Measurements from ENCODE around the gene GPBP1L1. TPM values are rescaled to one million over a fixed set of nuclear protein-coding genes. Genes with fewer than 3 reads are reported as not detected.

GPBP1L1 gene
- polyA plus RNA-seq, 1 donor from 2014 or later = 55.1 TPM

- H3F3A ChIP-seq (ENCODE audit: insufficient read depth, low read length, poor library complexity, severe bottlenecking) = no peaks in the 10 kb centered on the region
- TF ChIP-seq TAF1 (IDR thresholded peaks at IDR 0.05; ENCODE audit: low read depth) (no peak), MXI1 (conservative IDR thresholded peaks at IDR 0.05; ENCODE audit: poor library complexity, severe bottlenecking) (no peak), CTCF (IDR thresholded peaks at IDR 0.05; ENCODE audit: poor library complexity, severe bottlenecking) (no peak), POLR2AphosphoS5 (IDR thresholded peaks at IDR 0.05) (no peak), SMC3 (conservative IDR thresholded peaks at IDR 0.05; ENCODE audit: poor library complexity) (no peak), EP300 (conservative IDR thresholded peaks at IDR 0.05; ENCODE audit: poor library complexity, severe bottlenecking) (no peak), EZH2 (IDR thresholded peaks at IDR 0.05; ENCODE audit: borderline replicate concordance, insufficient read depth, low read length, poor library complexity, severe bottlenecking) (no peak), RAD21 (conservative IDR thresholded peaks at IDR 0.05) (no peak), REST (IDR thresholded peaks at IDR 0.05; ENCODE audit: borderline replicate concordance) (no peak)
- H3K27ac ChIP-seq (ENCODE audit: low read length) = no peak overlapping the region
- no peak overlapping the region for H3K9ac ChIP-seq (ENCODE audit: low read length)
- no peaks in the 10 kb centered on the region for H3K9me2 ChIP-seq (ENCODE audit: insufficient read depth, low read length)
- no peak overlapping the region for H3K4me3 ChIP-seq (ENCODE audit: low read length)
- no peak overlapping the region for H2AFZ ChIP-seq (ENCODE audit: low read depth, low read length)
- H3K79me2 ChIP-seq (replicated peaks; ENCODE audit: insufficient read depth, low read length) = peaks cover 5% of the 10 kb centered on the region
- no peaks in the 10 kb centered on the region for H3K27me3 ChIP-seq (ENCODE audit: insufficient read depth, low read depth, low read length)
- H3K36me3 ChIP-seq (ENCODE audit: insufficient read depth, low read length) = peaks cover 12% of the 10 kb centered on the region
- no peaks in the 10 kb centered on the region for H4K20me1 ChIP-seq (ENCODE audit: insufficient read depth)
- no peaks in the 10 kb centered on the region for H3K9me3 ChIP-seq (ENCODE audit: low read length)
- no peak overlapping the region for H3K4me2 ChIP-seq (ENCODE audit: low read length)
Measured at GRCh38 chr1:45654540-45655280, 31.6 kb downstream of the GPBP1L1 start.

GRCh38 chr1:45647248-45648021 is 38.9 kb downstream of the GPBP1L1 start:
- H3K9me2 ChIP-seq (ENCODE audit: insufficient read depth, low read length) = no peaks in the 10 kb centered on the region
- H3K79me2 ChIP-seq (replicated peaks; ENCODE audit: insufficient read depth, low read length) = peaks cover 5% of the 10 kb centered on the region
- no peaks in the 10 kb centered on the region for H4K20me1 ChIP-seq (ENCODE audit: insufficient read depth)
- no peak overlapping the region for H3K4me3 ChIP-seq (ENCODE audit: low read length)
- TF ChIP-seq CTCF (IDR thresholded peaks at IDR 0.05; ENCODE audit: poor library complexity, severe bottlenecking) (no peak), EP300 (conservative IDR thresholded peaks at IDR 0.05; ENCODE audit: poor library complexity, severe bottlenecking) (peak; percentile 18), SMC3 (conservative IDR thresholded peaks at IDR 0.05; ENCODE audit: poor library complexity) (no peak), MXI1 (conservative IDR thresholded peaks at IDR 0.05; ENCODE audit: poor library complexity, severe bottlenecking) (no peak)
- H3K36me3 ChIP-seq (ENCODE audit: insufficient read depth, low read length) = no peaks in the 10 kb centered on the region
- H3K27ac ChIP-seq (ENCODE audit: low read length) = no peak overlapping the region
- no peak overlapping the region for H2AFZ ChIP-seq (ENCODE audit: low read depth, low read length)
- no peak overlapping the region for H3K4me2 ChIP-seq (ENCODE audit: low read length)
- H3K9ac ChIP-seq (ENCODE audit: low read length) = no peak overlapping the region
- H3K27me3 ChIP-seq (ENCODE audit: insufficient read depth, low read depth, low read length) = no peaks in the 10 kb centered on the region
- no peaks in the 10 kb centered on the region for H3K9me3 ChIP-seq (ENCODE audit: low read length)
- no peaks in the 10 kb centered on the region for H3F3A ChIP-seq (ENCODE audit: insufficient read depth, low read length, poor library complexity, severe bottlenecking)

Data from neural cell (in vitro differentiated cells).